IPS-18c (cell line): ENCODE results near the gene SLC36A3.
"Not testable (repeated sequence)": the region's sequence is repeated elsewhere in the genome, so short reads cannot be mapped to it uniquely, and the experiment has no call there.

ENCODE experiments used
- H3K4me3 ChIP-seq: 2 replicates; pipeline ENCODE4 v1.7.0; 2013; ENCODE audit warnings: low read depth, mild to moderate bottlenecking, low read length, moderate library complexity; ENCODE audit not compliant: insufficient read depth
- H3K9me3 ChIP-seq: one replicate; pipeline ENCODE4 v1.6.1; 2013; ENCODE audit warnings: mild to moderate bottlenecking, low read length, moderate library complexity; ENCODE audit not compliant: control insufficient read depth, insufficient read depth

The SLC36A3 gene

GRCh38 chr5:151251621-151252020, 51.9 kb downstream of the SLC36A3 start:
- H3K9me3 ChIP-seq = no peaks in the 10 kb centered on the region
- no peak overlapping the region for H3K4me3 ChIP-seq

- Histone ChIP-seq H3K9me3 (no peaks in the 10 kb centered on the region), H3K4me3 (no peak overlapping the region)
Observed at GRCh38 chr5:151251001-151251551, 52.5 kb downstream of the SLC36A3 start.

- Histone ChIP-seq H3K4me3 (no peak overlapping the region), H3K9me3 (no peaks in the 10 kb centered on the region)
Observed at GRCh38 chr5:151250346-151251000, 53.1 kb downstream of the SLC36A3 start.

GRCh38 chr5:151249281-151249680, 54.3 kb downstream of the SLC36A3 start:
- Histone ChIP-seq H3K9me3 (no peaks in the 10 kb centered on the region), H3K4me3 (no peak overlapping the region)

- Histone ChIP-seq H3K4me3 (no peak overlapping the region), H3K9me3 (no peaks in the 10 kb centered on the region)
Observed at GRCh38 chr5:151248651-151249050, 54.9 kb downstream of the SLC36A3 start.

GRCh38 chr5:151245680-151246219, 57.8 kb downstream of the SLC36A3 start:
- H3K9me3 ChIP-seq = no peaks in the 10 kb centered on the region
- H3K4me3 ChIP-seq = no peak overlapping the region

- no peaks in the 10 kb centered on the region for H3K9me3 ChIP-seq
- H3K4me3 ChIP-seq = no peak overlapping the region
Observed at GRCh38 chr5:151244206-151244605, 59.4 kb downstream of the SLC36A3 start.

- H3K9me3 ChIP-seq = no peaks in the 10 kb centered on the region
Observed at GRCh38 chr5:151243564-151243963, 60.0 kb downstream of the SLC36A3 start.

GRCh38 chr5:151243127-151243526, 60.4 kb downstream of the SLC36A3 start:
- no peaks in the 10 kb centered on the region for H3K9me3 ChIP-seq
- no peak overlapping the region for H3K4me3 ChIP-seq

More at GRCh38 chr5:151243564-151243963, 60.0 kb downstream of the SLC36A3 start:
- H3K4me3 ChIP-seq = no peak overlapping the region

GRCh38 chr5:151240924-151241635, 62.5 kb downstream of the SLC36A3 start:
- Histone ChIP-seq H3K4me3 (no peak overlapping the region), H3K9me3 (no peaks in the 10 kb centered on the region)

- H3K9me3 ChIP-seq, H3K4me3 ChIP-seq: not testable (repeated sequence)
Observed at GRCh38 chr5:151240268-151240835, 63.2 kb downstream of the SLC36A3 start.

GRCh38 chr5:151239237-151239861, 64.2 kb downstream of the SLC36A3 start:
- no peaks in the 10 kb centered on the region for H3K9me3 ChIP-seq
- no peak overlapping the region for H3K4me3 ChIP-seq

GRCh38 chr5:151238303-151238741, 65.2 kb downstream of the SLC36A3 start:
- Histone ChIP-seq H3K9me3 (no peaks in the 10 kb centered on the region), H3K4me3 (no peak overlapping the region)

GRCh38 chr5:151237685-151238084, 65.9 kb downstream of the SLC36A3 start:
- Histone ChIP-seq H3K4me3 (no peak overlapping the region), H3K9me3 (no peaks in the 10 kb centered on the region)

GRCh38 chr5:151236888-151237287, 66.7 kb downstream of the SLC36A3 start:
- H3K4me3 ChIP-seq = no peak overlapping the region

GRCh38 chr5:151235239-151235571, 68.4 kb downstream of the SLC36A3 start:
- H3K4me3 ChIP-seq, H3K9me3 ChIP-seq: not testable (repeated sequence)

More at GRCh38 chr5:151236888-151237287, 66.7 kb downstream of the SLC36A3 start:
- H3K9me3 ChIP-seq = no peaks in the 10 kb centered on the region

GRCh38 chr5:151234476-151235238, 68.9 kb downstream of the SLC36A3 start:
- Histone ChIP-seq H3K9me3 (no peaks in the 10 kb centered on the region), H3K4me3 (no peak overlapping the region)
